HG02588 (cell line): ENCODE results near the gene PBRM1.
"Not testable (repeated sequence)": the region's sequence is repeated elsewhere in the genome, so short reads cannot be mapped to it uniquely, and the experiment has no call there.

Experiments used
- ATAC-seq: cut with Tn5 transposase; IDR thresholded peaks from one replicate; pipeline ENCODE4 v1.9.1; 2021; ENCODE audit warnings: mild to moderate bottlenecking, moderate library complexity; ENCODE audit not compliant: unreplicated experiment

Gene PBRM1

GRCh38 chr3:52537165-52537620, 148.5 kb downstream of the PBRM1 start:
- no peak for ATAC-seq

- peak; percentile 83 for ATAC-seq
Measured at GRCh38 chr3:52536369-52537164, 149.1 kb downstream of the PBRM1 start, which contains the start of gene UQCC5. Gene UQCC5, plus strand, starts transcription at chr3:52536605. Its CDS starts 151 bp downstream, at chr3:52536756.

GRCh38 chr3:52536112-52536368, 149.7 kb downstream of the PBRM1 start:
- no peak for ATAC-seq

GRCh38 chr3:52535411-52536111, 150.2 kb downstream of the PBRM1 start:
- ATAC-seq, result no peak

- no peak for ATAC-seq
Measured at GRCh38 chr3:52534281-52535183, 151.2 kb downstream of the PBRM1 start.

GRCh38 chr3:52533623-52534280, 152.0 kb downstream of the PBRM1 start, which contains the start of gene NT5DC2:
Gene NT5DC2, minus strand, starts transcription at chr3:52533857. Its CDS starts 120 bp downstream, at chr3:52533737.
- peak; percentile 36 for ATAC-seq

- no peak for ATAC-seq
Measured at GRCh38 chr3:52532838-52533622, 152.7 kb downstream of the PBRM1 start.

- no peak for ATAC-seq
Measured at GRCh38 chr3:52532517-52532837, 153.2 kb downstream of the PBRM1 start.

- no peak for ATAC-seq
Measured at GRCh38 chr3:52531860-52532516, 153.7 kb downstream of the PBRM1 start.

GRCh38 chr3:52530918-52531826, 154.5 kb downstream of the PBRM1 start:
- no peak for ATAC-seq

GRCh38 chr3:52529376-52530333, 156.1 kb downstream of the PBRM1 start:
- ATAC-seq, result no peak

GRCh38 chr3:52528586-52529375, 156.9 kb downstream of the PBRM1 start:
- no peak for ATAC-seq

- no peak for ATAC-seq
Measured at GRCh38 chr3:52527732-52528585, 157.8 kb downstream of the PBRM1 start.

GRCh38 chr3:52527039-52527731, 158.5 kb downstream of the PBRM1 start:
- ATAC-seq, result no peak

GRCh38 chr3:52526671-52527038, 159.1 kb downstream of the PBRM1 start:
- ATAC-seq, result not testable (repeated sequence)
